ENCODE measurements around the gene FRAS1. TPM values are rescaled to one million over a fixed set of nuclear protein-coding genes. Genes with fewer than 3 reads are reported as not detected.

The FRAS1 gene
- total RNA-seq, 1 donor from 2014 or later = 28.4 TPM

DNA sequence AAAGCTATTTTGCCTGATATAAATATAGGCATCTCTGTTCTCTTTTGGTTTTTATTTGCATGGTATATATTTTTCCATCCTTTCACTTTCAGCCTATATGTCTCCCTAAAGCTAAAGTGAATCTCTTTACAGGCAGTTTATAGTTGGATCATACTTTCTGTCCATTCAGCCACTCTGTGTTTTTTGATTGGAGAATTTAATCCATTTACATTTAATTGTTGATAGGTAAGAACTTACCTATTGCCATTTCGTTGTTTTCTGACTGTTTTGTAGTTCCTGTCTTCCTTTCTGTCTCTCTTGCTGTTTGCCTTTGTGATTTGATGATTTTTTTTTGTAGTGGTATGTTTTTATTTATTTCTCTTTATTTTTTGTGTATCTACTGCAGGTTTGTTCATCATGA, 338.5 kb downstream of the FRAS1 start:
- TF ChIP-seq, protein P1, sequence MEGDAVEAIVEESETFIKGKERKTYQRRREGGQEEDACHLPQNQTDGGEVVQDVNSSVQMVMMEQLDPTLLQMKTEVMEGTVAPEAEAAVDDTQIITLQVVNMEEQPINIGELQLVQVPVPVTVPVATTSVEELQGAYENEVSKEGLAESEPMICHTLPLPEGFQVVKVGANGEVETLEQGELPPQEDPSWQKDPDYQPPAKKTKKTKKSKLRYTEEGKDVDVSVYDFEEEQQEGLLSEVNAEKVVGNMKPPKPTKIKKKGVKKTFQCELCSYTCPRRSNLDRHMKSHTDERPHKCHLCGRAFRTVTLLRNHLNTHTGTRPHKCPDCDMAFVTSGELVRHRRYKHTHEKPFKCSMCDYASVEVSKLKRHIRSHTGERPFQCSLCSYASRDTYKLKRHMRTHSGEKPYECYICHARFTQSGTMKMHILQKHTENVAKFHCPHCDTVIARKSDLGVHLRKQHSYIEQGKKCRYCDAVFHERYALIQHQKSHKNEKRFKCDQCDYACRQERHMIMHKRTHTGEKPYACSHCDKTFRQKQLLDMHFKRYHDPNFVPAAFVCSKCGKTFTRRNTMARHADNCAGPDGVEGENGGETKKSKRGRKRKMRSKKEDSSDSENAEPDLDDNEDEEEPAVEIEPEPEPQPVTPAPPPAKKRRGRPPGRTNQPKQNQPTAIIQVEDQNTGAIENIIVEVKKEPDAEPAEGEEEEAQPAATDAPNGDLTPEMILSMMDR (IDR thresholded peaks at IDR 0.05; ENCODE audit: insufficient read depth, low read length, poor library complexity, severe bottlenecking) = no peak
- H3K36me3 ChIP-seq (ENCODE audit: control insufficient read depth, insufficient read depth, low read length) = no peaks in the 10 kb centered on the region
- no peaks in the 10 kb centered on the region for H3K27me3 ChIP-seq (ENCODE audit: control insufficient read depth, insufficient read depth, low read length)
- DNase-seq (ENCODE audit: low read depth) = no peak
- H3K4me3 ChIP-seq (ENCODE audit: low read depth, low read length) = no peak overlapping the region

DNA sequence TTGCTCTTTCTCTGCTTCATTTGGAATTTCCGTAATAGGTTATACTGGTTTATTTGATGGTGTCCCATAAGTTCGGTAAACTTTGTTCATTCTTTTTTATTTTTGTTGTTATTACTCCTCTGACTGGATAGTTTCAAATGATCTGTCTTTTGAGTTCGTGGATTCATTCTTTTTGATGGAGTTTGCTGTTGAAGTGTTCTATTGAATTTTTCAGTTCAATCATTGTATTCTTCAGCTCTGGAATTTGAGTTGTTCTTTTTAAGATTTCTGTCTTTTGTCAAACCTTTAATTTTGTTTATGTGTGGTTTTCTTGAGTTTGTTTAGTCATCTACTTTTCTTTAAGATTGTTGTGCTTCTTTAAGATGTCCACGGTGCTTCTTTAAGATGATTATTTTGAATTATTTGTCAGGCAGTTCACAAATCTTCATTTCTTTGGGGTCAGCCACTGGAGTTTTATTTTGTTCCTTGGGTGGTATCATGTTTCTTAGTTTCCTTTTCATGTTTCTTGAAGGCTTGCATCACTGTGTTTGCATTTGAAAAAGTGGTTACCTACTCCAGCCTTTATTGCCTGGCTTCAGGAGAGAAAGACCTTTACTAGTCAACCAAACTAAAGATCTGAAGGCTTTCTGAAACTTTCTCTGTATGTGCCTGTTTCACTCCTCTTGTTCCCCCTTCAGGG, 339.6 kb downstream of the FRAS1 start:
- Histone ChIP-seq H3K36me3 (ENCODE audit: control insufficient read depth, insufficient read depth, low read length) (no peaks in the 10 kb centered on the region), H3K27me3 (ENCODE audit: control insufficient read depth, insufficient read depth, low read length) (no peaks in the 10 kb centered on the region), H3K4me3 (ENCODE audit: low read depth, low read length) (no peak overlapping the region)
- DNase-seq (ENCODE audit: low read depth) = no peak
- TF ChIP-seq, protein P1 (IDR thresholded peaks at IDR 0.05; ENCODE audit: insufficient read depth, low read length, poor library complexity, severe bottlenecking) = no peak

DNA sequence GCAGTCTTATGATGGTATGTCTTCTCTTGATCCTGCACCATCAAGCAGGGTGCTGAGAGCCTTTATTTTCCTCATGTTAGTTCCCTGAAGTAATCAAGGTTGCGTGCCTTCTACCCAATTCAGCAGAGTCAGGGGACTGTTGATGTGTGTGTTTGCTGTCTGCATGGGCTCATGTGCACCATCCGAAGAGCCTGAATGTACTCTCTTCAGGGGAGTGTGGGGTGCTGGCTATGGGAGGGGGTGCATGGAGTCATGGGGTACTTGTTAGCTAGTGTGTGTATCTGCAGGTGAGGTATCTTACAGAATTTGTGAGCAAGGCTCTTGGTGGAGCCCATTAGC, 340.1 kb downstream of the FRAS1 start:
- Histone ChIP-seq H3K27me3 (ENCODE audit: control insufficient read depth, insufficient read depth, low read length) (no peaks in the 10 kb centered on the region), H3K4me3 (ENCODE audit: low read depth, low read length) (no peak overlapping the region), H3K36me3 (ENCODE audit: control insufficient read depth, insufficient read depth, low read length) (no peaks in the 10 kb centered on the region)
- TF ChIP-seq, protein P1 (IDR thresholded peaks at IDR 0.05; ENCODE audit: insufficient read depth, low read length, poor library complexity, severe bottlenecking) = no peak
- no peak for DNase-seq (ENCODE audit: low read depth)

DNA sequence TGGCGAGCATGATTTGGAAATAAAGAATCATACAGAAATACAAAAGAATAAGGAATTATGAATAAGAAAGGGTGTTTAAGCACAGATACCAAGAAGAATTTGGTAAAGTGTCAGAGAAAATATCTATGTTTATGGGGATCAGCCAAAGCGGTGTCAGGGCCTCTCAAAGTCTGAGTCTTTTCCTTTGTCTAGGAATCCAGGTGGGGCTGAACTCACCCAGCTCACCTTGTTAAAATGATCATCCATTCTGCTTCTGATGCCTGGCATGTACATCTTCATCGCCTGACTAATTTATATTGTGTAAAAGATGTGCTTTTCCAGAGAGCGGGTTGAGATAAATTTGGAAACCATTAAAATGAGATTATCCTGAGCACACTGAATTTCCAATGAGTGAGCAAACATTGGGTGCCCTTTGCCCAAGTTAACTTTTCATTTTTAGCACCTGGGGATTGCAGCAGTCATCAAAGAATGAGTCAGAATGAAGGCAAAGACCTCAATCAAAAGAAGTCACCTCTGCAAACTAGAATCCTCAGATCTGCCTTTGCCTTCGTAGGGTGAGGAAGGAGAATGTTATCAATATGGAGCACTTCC, 352.6 kb downstream of the FRAS1 start:
- no peaks in the 10 kb centered on the region for H3K36me3 ChIP-seq (ENCODE audit: control insufficient read depth, insufficient read depth, low read length)
- H3K27me3 ChIP-seq (ENCODE audit: control insufficient read depth, insufficient read depth, low read length) = no peaks in the 10 kb centered on the region
- H3K4me3 ChIP-seq (ENCODE audit: low read depth, low read length) = no peak overlapping the region
- no peak for DNase-seq (ENCODE audit: low read depth)
- TF ChIP-seq, protein P1 (IDR thresholded peaks at IDR 0.05; ENCODE audit: insufficient read depth, low read length, poor library complexity, severe bottlenecking) = no peak

DNA sequence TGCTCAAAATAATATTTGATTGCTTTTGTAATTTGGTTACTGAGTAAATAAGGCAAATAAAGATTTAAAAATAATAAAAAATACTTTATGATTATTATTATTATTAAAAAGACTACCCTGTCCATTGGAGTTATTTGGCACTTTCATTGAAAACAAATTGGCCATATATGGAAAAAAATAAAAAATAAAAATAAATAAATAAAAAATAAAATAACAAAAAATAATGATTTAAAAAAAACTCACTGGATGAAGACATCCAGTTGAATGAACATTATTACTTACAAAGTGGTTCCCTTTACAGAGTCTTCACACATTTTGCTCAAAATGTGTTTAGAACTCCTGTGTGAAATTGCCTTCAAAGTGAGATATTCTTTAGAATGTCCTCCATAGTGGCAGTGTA, 353.1 kb downstream of the FRAS1 start:
- no peaks in the 10 kb centered on the region for H3K36me3 ChIP-seq (ENCODE audit: control insufficient read depth, insufficient read depth, low read length)
- no peak for DNase-seq (ENCODE audit: low read depth)
- TF ChIP-seq, protein P1 (IDR thresholded peaks at IDR 0.05; ENCODE audit: insufficient read depth, low read length, poor library complexity, severe bottlenecking) = no peak
- H3K4me3 ChIP-seq (ENCODE audit: low read depth, low read length) = no peak overlapping the region
- no peaks in the 10 kb centered on the region for H3K27me3 ChIP-seq (ENCODE audit: control insufficient read depth, insufficient read depth, low read length)

DNA sequence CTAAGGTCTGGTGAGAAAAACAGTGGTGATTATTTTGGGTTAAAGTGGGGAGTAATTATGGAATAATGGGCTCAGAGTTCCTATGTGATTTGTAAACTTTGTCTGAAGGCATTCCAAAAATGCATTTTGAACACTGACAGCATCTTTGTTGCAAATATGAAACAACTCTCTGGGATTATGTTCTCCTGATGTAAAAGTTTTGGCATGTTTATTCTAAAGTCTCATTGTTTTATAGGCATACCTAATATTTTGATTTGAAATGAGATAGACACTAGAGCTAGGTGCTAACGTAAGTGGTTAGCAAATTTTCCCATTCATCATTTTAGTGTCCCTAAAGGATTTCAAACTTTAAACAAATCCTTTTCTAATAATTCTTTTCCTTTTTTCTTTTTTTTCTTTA, 353.6 kb downstream of the FRAS1 start:
- Histone ChIP-seq H3K27me3 (ENCODE audit: control insufficient read depth, insufficient read depth, low read length) (no peaks in the 10 kb centered on the region), H3K4me3 (ENCODE audit: low read depth, low read length) (no peak overlapping the region), H3K36me3 (ENCODE audit: control insufficient read depth, insufficient read depth, low read length) (no peaks in the 10 kb centered on the region)
- DNase-seq (ENCODE audit: low read depth) = no peak
- TF ChIP-seq, protein P1 (IDR thresholded peaks at IDR 0.05; ENCODE audit: insufficient read depth, low read length, poor library complexity, severe bottlenecking) = no peak
